Activated CD8-positive, alpha-beta memory T cell treated with anti-CD3 and anti-CD28 coated beads, Interleukin-2, amount 50 U/mL, for 24 hours (primary cell): ENCODE results near the gene CDC37L1.
"Not testable (repeated sequence)": the region's sequence is repeated elsewhere in the genome, so short reads cannot be mapped to it uniquely, and the experiment has no call there.

Experiments used
- DNase-seq: peaks from one replicate; pipeline ENCODE4 v3.0.0-alpha.2; 2020; ENCODE audit errors: extremely low read depth

Gene CDC37L1

GRCh38 chr9:4679268-4680172 lies at the start of gene CDC37L1:
CDC37L1 (plus strand) TSS chr9:4679569; CDS start chr9:4679768, 199 bp downstream.
- peak; percentile 98 for DNase-seq

DNA sequence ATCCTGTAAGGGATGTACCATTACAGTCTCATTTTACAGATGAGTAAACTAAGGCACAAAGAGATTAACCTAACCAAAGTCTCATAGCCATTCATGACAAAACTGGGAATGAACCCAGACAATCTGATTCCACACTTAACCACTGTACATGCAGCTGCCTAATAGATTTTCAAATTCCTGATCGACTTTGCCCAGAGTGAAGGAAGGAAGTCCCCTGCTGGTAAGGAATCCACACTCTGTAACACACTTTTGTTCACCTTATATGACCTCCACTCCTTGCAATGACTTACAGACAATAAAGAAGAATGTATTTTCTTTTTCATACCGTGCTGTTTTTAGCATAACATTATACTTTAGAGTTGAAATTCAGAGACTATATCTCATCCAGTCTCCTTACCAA lies 48.5 kb upstream of the CDC37L1 start:
- no peak for DNase-seq

DNA sequence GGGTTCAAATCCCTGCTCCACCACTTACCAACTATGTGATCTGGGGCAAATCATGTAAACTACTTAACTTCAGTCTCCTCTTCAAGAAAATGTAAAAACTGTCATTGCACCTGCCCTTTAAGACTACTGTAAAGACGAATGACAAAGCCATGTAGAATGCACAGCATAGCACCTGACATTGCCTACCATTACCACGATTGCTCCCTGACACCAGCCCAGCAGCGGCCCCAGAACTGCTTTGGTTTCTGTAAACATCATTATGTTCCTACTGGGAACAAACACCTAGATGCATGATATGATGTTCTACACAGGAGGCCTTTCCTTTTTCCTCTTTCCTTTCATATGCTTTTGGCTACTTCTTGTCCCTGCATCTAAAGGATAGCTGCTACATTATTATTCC lies 40.4 kb upstream of the CDC37L1 start:
- DNase-seq: no peak

DNA sequence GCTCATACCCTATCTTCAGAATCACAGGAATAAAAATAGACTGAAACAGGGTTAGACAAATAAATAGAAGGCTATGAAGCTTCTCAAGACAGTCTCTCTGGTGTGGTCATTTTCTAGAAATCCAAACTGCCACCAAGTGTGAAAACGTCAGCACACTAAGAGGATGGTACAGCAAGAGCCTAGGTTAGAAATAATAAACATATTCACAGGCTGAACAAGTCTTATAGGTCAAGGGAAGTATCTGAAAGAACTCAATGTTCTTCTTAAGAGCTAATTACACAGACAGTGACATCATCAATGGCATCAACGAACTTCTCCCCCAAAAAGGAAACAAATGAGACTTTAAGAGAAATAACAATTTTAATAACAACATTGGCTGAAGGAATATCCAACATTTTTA lies 39.9 kb upstream of the CDC37L1 start:
- no peak for DNase-seq

GRCh38 chr9:4640027-4640426 lies 39.3 kb upstream of the CDC37L1 start:
- no peak for DNase-seq

- no peak for DNase-seq
Observed at GRCh38 chr9:4642351-4642750, 37.0 kb upstream of the CDC37L1 start.

GRCh38 chr9:4654084-4654483 lies 25.3 kb upstream of the CDC37L1 start:
- DNase-seq: no peak

DNA sequence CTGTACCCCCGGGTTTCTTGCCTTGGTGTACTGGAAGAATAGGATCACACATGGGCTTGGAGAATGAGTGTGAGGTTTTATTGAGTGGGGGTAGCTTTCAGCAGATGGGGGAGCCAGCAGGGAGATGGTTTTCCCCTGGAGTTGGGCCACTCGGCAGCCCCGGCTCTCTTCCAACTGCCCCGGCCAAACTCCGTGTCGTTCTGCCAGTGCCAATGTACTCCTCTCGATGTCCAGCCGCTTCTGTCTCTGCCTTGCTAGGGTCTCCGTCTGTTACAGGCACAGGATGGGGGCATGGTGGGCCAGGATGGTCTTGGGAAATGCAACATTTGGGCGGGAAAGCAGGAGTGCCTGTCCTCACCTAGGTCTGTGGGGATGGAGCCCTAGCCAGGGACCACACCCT lies 24.8 kb upstream of the CDC37L1 start:
- DNase-seq: no peak

GRCh38 chr9:4656196-4656595 lies 23.2 kb upstream of the CDC37L1 start:
- DNase-seq: not testable (repeated sequence)

GRCh38 chr9:4656621-4657020 lies 22.7 kb upstream of the CDC37L1 start:
- no peak for DNase-seq

- DNase-seq: no peak
Observed at GRCh38 chr9:4657426-4658159, 21.8 kb upstream of the CDC37L1 start.

GRCh38 chr9:4660665-4661064 lies 18.7 kb upstream of the CDC37L1 start:
- not testable (repeated sequence) for DNase-seq

- DNase-seq: no peak
Observed at GRCh38 chr9:4661165-4661564, 18.2 kb upstream of the CDC37L1 start.

- no peak for DNase-seq
Observed at GRCh38 chr9:4661611-4662010, 17.8 kb upstream of the CDC37L1 start.

DNA sequence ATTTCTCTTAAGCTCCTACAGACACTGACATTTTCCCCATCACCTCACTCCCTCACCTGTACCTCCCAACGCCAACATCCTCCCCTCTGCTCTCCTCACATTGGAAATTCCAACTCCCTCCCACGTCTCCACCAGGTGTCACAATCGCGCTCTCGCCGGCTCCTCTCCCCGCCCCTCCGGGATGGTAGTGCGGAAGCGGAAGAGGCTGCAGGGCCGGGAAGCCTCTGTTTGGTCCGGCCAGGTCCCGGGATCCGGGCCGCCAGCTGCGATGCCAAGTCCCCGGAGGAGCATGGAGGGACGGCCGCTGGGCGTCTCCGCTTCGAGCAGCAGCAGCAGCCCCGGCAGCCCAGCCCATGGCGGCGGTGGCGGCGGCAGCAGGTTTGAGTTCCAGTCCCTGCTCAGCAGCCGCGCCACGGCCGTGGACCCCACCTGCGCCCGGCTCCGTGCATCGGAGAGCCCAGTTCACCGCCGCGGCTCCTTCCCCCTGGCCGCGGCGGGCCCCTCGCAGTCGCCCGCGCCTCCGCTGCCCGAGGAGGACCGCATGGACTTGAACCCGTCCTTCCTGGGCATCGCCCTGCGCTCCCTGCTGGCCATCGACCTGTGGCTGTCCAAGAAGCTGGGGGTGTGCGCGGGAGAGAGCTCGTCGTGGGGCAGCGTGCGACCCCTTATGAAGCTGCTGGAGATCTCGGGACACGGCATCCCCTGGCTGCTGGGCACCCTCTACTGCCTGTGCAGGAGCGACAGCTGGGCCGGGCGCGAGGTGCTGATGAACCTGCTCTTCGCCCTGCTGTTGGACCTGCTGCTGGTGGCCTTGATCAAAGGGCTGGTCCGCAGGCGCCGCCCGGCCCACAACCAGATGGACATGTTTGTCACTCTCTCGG lies 17.0 kb upstream of the CDC37L1 start, which contains the start of gene PLPP6:
PLPP6 (plus strand) TSS at position 187 of the 881 bp plus-strand sequence; CDS start at position 269, 82 bp downstream.
- peak; percentile 29 for DNase-seq

DNA sequence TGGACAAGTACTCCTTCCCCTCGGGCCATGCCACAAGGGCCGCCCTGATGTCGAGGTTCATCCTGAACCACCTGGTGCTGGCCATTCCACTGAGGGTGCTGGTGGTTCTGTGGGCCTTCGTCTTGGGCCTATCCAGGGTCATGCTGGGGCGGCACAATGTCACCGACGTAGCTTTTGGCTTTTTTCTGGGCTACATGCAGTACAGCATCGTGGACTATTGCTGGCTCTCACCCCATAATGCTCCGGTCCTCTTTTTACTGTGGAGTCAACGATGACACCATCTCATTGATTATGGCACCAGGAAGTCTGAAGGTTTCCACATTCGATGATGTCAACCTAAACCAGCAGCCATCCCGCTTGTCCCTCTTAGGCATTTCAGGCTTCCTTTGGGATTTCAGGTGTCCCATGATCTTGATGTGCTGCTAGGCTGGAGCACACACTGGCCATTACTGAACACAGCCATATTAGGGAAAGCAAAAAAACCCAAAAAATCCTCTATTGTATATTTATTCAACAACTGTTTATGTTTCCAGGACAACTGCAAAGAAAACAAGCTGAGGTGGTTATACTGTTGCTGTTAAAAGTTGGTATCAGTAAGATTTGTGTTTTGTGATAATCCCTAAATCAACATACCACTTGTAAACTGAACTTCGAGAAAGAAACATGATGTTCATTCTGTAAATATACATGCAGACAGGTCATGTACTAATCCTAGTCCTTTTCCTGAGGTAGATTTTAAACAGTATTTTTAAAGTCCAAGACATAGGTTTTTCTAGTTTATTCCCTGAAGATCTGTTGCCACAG lies 16.2 kb upstream of the CDC37L1 start:
- no peak for DNase-seq

- no peak for DNase-seq
Observed at GRCh38 chr9:4663956-4664355, 15.4 kb upstream of the CDC37L1 start.

DNA sequence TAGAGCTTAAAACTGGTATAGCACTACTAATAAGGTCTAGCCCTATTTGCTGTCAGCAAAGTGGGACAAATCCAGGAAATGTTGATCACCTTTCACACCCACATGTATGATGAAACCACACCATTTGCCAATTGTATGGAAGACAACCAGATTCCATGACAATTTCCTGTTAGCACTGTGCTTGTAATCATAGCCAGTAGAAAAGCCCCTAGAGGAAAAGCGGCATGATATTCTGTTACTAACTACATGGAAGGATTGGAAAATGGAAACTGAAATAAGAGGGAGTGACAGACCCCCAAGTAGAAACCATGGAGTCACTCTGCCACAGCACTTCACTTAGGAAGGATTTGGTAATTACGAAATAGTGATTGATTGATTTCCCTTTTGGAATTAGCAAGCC lies 14.0 kb upstream of the CDC37L1 start:
- no peak for DNase-seq

DNA sequence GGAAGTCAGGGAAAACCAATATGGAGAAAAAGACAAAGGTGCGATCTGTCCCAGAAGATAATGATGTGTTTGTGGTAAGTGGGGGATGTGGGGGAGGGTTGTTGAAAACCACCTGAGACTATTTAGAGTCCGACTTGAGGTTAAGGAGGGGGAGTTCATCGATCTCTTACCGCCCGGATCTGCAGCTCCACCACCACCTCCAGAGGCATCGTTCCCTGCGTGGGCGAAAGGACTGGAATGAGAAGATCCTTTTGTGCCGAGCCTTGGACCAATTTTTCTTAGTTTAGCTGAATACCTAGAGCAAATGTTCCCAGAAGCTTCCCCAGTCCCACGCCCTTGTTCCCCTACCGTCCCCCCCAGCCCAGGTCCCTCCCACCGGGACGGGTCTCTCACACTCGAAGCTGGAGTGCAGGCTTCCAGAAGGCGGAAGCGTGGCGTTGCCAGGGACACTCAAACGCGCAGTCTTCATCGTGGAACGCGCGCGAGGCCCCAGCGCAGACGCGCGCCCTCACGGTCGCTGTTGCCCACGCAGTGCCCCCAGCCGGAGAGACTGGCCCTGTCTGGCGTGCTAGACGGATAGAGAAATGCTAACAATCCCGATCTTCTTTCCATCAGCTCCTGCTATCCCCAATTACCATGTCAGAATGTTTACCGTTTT lies 13.2 kb upstream of the CDC37L1 start, which contains the start of gene SPATA6L:
SPATA6L (minus strand) TSS at position 439 of the 658 bp plus-strand sequence; CDS start at position 209, 230 bp downstream.
- no peak for DNase-seq

DNA sequence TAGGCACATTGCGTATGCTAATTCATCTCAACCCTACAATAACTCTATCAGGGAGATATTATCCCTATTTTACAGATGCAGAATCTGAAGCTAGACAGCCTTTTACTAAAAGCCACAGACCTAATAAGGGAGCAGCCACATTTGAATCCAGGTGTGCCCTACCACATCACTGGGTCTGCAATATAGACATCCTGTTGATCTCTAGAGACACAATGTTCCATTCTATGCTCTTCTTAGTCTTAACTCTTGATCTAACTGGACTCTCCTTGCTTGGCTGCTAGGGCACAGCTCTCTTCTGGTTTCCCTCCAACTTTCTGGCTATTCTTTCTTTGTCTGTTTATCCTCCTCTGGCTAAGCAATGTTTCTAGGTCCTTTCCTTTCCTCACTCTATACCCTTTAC lies 11.7 kb upstream of the CDC37L1 start:
- DNase-seq: no peak
